ENCODE results near the gene CHMP2B.
A peak's percentile ranks its signal among the peaks of the same experiment; 100 is the strongest.

CHMP2B gene

GRCh38 chr3:87227104-87227834, at the start of gene CHMP2B:
CHMP2B (plus strand) TSS chr3:87227309; CDS start chr3:87227523, 214 bp downstream.
- peak; percentile 83 to 90 for DNase-seq

GRCh38 chr3:87179642-87180041, 47.5 kb upstream of the CHMP2B start:
- no peak for DNase-seq

GRCh38 chr3:87181551-87181950, 45.6 kb upstream of the CHMP2B start:
- DNase-seq = no peak

GRCh38 chr3:87182023-87182422, 45.1 kb upstream of the CHMP2B start:
- no peak for DNase-seq

- no peak for DNase-seq
Observed at GRCh38 chr3:87186608-87187159, 40.4 kb upstream of the CHMP2B start.

GRCh38 chr3:87191175-87191574, 35.9 kb upstream of the CHMP2B start:
- DNase-seq = no peak

- no peak for DNase-seq
Observed at GRCh38 chr3:87191641-87192040, 35.5 kb upstream of the CHMP2B start.

GRCh38 chr3:87196879-87197278, 30.2 kb upstream of the CHMP2B start:
- DNase-seq = no peak

- DNase-seq = no peak
Observed at GRCh38 chr3:87197531-87197930, 29.6 kb upstream of the CHMP2B start.

GRCh38 chr3:87198774-87199173, 28.3 kb upstream of the CHMP2B start:
- DNase-seq = no peak

GRCh38 chr3:87199628-87200027, 27.5 kb upstream of the CHMP2B start:
- no peak for DNase-seq

- no peak for DNase-seq
Observed at GRCh38 chr3:87200060-87200647, 27.0 kb upstream of the CHMP2B start.

GRCh38 chr3:87201727-87202126, 25.4 kb upstream of the CHMP2B start:
- no peak for DNase-seq

GRCh38 chr3:87203809-87204208, 23.3 kb upstream of the CHMP2B start:
- no peak for DNase-seq

- no peak for DNase-seq
Observed at GRCh38 chr3:87206070-87206469, 21.0 kb upstream of the CHMP2B start.

GRCh38 chr3:87206635-87207034, 20.5 kb upstream of the CHMP2B start:
- DNase-seq = no peak

GRCh38 chr3:87207460-87207859, 19.6 kb upstream of the CHMP2B start:
- DNase-seq = no peak

- no peak for DNase-seq
Observed at GRCh38 chr3:87209111-87209510, 18.0 kb upstream of the CHMP2B start.

- DNase-seq = no peak
Observed at GRCh38 chr3:87218560-87218959, 8.5 kb upstream of the CHMP2B start.

- DNase-seq = no peak
Observed at GRCh38 chr3:87219611-87220010, 7.5 kb upstream of the CHMP2B start.

- DNase-seq = no peak
Observed at GRCh38 chr3:87225659-87226058, 1.4 kb upstream of the CHMP2B start.

- no peak for DNase-seq
Observed at GRCh38 chr3:87227835-87228144, 681 bp downstream of the CHMP2B start.

- DNase-seq = no peak
Observed at GRCh38 chr3:87228316-87228715, 1.2 kb downstream of the CHMP2B start.

GRCh38 chr3:87229113-87229512, 2.0 kb downstream of the CHMP2B start:
- DNase-seq = no peak

- no peak for DNase-seq
Observed at GRCh38 chr3:87233805-87234204, 6.7 kb downstream of the CHMP2B start.
